GM21367 (cell line): ENCODE results near the gene RAB11FIP4.
A peak's percentile ranks its signal among the peaks of the same experiment; 100 is the strongest.

Experiments
- ATAC-seq: cut with Tn5 transposase; IDR thresholded peaks from one replicate; pipeline ENCODE4 v1.9.1; 2021; ENCODE audit not compliant: unreplicated experiment

RAB11FIP4 gene

DNA sequence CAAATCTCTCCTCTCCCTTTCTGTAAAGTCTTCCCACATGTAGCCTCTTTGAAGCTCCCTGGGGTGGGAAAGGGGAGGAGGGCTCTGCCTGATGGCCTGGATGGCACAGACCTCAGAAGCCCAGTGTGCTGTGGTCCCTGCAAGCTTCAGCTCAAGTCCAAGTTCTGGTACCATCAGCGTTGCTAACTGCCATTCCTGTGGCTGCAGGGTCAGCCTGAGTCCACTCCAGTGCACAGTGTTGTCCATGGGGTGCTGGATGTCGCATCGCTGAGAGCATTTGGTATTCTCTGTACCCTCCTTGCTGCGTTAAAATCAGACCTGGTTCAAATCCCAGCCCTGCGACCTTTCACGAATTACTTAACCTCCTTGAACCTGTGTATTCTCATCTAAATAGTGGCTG, 105.1 kb downstream of the RAB11FIP4 start:
- ATAC-seq, result no peak

DNA sequence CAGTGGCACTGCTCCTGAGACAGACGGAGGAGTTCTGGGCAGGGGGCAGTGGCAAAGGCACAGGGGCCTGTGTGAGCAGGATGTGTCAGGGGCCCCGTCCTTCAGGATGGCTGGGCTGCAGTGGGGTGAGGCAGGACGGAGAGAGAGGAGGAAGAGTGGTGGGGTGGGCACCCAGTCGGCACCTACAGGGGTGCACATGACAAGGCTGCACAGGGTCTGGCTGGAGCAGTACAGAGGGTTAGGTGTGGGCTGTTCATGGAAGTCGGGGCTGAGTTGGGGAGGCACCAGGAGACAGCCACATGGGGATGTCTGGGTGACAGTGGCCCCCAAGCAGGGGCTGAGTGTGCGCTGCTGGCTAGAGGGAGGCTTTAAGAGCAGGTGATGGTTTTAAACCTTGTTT, 106.0 kb downstream of the RAB11FIP4 start:
- ATAC-seq, result no peak

DNA sequence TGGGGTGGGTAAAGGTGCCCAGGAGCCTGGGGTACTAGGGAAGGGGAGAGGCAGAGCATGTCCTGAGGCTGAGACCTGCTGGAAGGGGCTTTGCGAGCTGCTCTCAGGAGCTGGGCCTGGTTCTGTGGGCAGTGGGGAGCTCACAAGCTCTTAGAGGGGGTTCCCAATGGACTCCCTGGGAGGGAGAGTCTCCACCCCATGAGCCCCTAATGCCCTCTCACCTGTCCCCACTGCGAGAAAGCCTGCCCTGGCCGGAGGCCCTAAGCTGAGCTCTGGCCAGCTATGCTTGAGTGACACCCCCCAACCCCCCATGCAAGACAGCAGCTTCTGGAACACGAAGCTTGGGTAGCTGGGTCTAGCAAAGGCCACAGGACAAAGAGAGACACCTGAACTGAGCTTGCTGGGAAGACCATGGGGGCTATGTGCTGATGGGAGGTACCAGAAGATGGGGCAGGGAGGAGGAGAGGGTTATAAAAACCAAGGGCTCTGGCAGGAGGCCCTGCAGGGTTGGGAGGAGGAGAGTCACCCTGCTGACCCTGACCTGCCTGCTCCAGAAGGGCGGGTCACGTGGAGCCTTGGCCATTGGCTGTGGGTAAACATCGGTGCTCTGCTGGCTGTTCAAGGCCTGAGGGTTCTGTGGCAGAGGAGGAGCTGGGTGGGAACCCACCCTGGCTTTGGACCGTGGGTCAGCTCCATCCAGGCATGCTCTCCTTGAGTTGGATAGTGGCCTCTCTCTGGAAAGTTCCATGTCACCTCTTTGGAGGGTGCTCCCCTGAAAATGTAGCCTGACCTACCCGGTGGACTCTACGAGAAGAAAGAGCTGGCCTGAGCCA, 106.7 kb downstream of the RAB11FIP4 start:
- no peak for ATAC-seq

DNA sequence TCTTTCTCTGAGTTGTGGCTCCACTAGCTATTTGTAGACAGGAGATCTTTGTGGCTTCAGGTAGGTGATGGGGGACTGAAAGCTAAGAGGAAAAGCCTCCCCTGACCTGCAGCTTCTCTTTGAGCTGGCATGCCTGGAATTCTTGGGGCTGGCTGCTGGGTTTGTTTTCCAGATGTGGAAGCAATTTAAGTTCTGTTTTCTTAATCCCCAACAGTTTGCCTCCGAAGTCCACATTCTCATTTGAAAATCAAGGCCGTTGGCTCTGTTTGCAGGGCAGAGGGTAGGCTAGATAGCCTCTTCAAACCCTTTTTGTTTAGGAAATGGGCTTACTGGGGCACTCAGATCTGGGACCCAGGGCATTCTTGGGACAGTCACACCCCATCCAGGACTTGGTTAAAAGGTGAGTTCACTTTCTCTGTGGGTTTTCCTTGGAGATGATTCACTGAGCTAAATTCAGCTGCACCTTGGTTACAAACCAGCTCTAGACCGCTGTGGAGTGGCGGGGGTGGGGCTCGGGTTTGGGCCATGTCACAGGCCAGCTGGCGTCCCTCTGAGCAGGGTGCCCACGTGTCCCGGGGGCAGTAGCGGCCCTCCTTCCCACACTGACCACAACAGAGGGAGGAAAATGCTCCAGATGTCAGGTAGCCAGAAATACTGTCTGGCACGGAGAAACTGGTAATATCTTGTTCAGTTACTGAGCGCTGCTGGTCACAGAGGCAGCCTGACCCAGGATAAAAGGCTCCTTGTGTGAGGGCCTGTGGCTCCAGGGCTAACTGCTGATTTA, 108.5 kb downstream of the RAB11FIP4 start:
- ATAC-seq, result no peak

DNA sequence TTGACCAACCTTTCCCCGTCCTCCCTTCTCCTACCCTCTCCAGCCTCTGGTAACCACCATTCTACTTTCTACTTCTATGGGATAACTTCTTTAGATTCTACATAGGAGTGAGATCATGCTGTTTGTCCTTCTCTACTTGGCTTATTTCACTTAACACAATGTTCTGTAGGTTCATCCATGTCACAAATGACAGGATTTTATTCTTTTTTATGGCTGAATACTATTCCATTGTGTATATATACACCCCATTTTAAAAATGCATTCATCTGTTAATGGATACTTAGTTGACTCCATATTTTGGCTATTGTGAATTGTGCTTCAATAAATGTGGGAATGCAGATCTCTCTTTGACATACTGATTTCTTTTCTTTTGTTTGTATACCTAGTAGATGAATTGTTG, 115.0 kb downstream of the RAB11FIP4 start:
- no peak for ATAC-seq

DNA sequence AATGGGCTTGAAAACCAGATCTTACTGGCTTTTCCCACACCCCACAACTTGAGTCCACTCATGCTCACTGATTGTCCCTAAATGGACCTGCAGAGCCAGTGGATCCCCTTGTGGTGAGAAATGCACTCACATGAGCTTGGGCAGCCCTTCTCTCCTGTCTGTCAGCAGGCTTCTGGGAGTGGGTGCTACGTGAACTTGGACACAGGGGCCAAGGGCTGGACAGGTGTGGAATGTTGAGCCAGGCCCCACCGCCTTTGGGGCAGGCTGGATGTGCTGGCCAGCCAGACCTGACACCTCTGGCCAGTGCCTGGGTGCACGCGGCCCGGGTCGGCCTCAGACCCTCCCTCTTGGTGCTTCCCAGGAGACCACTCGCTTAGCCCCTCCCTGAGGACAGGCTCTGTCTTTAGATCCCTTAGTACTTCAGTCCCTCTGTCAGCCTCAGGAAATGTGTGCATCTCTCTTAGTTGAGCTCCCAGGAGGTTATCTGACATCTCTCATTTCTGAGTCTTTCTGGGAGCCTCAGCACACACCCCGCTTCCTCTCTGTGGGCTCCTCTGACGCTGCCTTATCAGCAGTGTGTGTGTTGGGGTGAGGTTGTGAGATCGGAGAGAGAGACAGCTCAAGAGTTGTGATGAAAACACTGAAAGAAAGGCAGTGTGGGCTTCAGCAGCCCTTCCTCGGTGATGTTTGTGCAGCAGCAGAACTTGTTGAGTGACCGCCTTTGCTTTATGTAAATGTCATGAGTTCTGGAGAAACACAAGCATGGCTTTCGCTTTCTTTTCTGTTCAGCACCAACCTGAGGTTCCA, 117.0 kb downstream of the RAB11FIP4 start:
- ATAC-seq, result peak; percentile 75

DNA sequence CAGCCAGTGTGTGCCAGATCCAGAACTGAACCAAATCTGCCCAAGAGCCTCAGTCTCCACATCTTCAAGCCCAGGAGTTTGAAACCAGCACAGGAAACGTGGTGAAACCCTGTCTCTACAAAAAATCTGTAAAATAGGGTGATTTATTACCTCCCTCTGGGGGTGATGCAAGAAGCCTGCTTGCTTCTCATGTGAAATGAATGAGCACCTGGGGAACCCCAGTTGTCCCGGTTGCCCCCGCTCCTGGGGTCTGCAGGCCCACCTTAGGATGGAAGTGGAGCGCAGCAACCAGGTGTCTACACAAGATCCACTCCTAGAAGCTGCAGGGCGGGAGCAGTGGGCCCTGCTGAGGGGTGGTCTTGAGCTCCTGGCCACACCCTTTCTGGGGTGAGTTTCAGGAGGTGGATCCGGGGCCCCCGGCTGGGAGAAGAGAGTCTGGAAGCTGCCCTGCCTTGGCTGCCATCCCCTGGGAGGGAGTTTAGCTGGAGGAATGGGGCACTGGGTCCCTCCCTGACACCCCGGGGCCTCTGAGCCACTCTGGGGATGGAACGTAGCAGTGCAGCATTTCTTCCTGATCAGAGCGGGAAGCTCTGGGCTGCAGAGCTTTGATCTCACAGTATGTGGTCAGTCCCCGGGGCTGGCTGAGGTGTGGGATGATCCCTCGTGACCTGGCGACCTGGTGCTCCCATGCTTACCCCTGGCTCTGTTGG, 117.8 kb downstream of the RAB11FIP4 start:
- ATAC-seq, result peak; percentile 11

DNA sequence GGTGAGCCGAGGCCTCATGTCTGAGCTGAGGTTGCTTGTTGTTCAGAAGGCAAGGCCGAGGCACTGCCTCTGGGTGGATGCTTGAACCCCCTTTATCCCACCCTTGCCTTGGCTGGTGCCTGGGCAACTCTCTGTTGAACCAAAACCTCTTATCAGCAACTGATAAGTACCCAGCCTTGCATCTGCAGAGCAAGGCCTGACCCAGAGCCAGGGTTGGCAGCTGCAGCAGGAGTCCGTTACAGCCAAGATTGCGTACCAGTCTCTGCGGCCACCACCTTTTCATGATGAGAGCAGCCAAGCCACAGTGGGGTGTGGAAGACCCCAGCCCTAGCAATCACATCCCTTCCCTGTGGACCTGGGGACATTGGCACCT, 118.3 kb downstream of the RAB11FIP4 start:
- no peak for ATAC-seq

DNA sequence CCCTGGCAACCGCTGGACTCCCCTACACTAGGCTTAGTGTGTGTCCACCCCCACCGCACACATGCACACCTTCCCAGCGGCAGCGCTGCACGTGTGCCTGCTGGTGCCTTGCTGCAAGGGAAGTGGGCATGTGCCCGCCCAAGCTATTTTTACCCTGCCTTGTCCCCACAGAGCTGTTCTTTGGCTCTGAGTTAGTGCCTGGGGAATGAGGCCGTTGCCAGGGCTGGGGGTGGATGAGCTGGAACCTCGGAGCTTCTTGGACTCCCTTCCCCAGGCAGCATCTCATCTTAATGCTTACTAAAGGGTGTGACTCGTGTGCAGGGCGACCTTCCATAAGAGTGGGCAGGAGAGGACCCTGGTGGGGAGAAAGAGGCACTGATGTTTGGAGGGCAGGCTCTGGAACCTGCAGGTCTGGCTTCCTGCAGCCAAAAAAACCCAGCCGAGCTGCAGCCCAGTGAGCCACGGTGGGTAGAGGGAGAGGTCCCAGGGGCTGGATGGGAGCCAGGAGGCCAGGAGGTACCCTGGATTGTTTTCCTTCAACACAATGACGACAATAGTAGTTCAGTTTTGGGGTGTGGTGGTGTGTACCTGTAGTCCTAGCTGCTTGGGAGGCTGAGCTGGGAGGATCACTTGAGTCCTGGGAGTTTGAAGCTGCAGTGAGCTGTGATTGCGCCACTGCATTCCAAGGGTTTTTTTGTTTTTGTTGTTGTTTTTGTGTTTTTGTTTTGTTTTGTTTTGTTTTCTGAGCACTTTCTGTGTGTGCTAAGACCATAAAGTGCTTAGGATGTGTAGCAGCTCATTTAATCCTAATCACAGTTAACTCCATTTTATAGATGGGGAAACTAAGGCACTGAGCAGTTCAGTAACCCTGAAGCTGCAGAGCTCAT, 119.1 kb downstream of the RAB11FIP4 start:
- no peak for ATAC-seq

DNA sequence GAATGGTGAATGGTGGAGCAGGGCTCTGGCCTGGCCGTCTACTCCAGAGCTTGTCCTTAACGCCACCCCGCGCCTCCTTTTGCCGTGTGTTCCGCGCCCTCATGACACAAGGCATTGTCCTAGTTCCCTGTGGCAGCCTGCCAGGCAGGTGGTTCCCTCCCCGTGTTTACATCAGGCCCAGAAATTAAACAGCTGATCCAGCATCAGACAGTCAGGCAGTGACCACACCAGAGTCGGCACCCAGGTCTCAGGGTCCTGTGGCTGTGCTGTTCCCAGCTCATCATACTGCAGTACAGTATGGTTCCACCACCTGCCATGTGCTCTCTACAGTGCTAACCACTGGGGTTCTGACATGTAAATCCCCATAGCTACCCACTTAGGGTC, 119.7 kb downstream of the RAB11FIP4 start:
- no peak for ATAC-seq

DNA sequence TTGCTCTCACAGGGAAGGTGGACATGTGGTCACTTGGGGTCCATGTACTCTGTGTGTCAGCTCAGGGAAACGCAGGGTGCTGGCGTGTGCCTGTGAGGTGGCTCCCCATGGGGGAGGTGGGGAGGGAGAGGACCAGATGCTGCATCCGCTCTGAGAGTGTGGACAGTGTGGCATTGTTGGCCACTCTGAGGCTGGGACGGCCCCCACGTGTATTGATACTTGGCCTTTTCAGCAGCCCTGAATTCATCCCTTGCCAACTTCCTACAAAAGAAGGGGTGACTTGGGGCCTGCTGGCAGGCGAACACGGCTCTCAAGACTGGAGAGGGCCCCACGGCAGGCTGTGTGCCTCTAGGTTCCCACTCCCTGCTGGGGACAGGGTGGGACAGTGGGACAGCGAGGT, 120.1 kb downstream of the RAB11FIP4 start:
- ATAC-seq, result no peak

DNA sequence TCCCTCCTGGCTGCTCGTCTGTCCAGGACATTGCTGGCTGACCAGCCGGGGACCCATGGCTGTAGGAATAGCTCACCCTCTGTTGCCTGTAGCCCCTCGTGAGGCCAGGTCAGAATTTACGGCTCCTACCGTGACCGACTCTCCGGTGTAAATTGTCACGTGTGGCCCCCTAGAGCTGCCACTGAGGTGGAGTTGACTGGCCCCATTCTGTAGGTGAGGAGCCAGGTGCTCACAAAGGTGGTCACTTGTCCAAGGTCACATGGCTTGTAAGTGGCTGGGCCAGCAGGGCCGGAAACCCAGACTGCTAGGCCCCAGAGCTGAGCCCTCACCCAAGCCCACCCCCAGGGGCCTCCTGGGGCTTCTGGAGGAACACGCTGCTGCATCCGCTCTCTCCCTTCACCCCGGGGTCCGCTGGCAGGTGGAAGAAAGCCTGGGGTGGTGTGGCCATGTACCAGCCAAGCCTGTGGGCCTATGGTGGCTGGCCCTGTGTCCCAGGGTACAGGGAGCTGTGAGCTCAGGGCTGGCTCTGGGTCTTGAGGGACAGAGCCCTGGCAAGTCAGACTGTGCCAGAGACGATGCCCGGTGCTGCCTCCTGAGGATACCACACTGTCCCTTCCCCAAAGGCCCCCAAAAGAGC, 120.7 kb downstream of the RAB11FIP4 start:
- ATAC-seq, result no peak

DNA sequence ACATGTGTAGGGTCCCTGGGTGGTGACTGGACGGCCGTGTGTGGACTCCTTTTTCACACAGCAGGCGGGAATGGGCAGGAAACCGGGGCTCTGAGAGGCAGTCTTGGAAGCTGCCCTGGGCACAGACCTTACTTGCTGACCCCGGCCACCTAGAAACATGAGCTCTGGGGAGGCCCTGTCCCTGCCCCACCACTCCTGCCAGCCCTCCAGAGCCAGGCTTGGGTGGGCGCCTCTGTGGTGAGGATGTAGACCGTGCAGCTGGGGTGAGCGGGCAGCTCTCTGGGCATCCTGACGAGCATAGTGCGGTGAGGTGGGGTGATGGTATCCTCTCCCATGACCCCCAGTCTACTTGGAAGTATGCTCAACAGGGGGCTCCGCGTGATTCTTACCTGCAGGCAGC, 121.3 kb downstream of the RAB11FIP4 start:
- ATAC-seq, result no peak

DNA sequence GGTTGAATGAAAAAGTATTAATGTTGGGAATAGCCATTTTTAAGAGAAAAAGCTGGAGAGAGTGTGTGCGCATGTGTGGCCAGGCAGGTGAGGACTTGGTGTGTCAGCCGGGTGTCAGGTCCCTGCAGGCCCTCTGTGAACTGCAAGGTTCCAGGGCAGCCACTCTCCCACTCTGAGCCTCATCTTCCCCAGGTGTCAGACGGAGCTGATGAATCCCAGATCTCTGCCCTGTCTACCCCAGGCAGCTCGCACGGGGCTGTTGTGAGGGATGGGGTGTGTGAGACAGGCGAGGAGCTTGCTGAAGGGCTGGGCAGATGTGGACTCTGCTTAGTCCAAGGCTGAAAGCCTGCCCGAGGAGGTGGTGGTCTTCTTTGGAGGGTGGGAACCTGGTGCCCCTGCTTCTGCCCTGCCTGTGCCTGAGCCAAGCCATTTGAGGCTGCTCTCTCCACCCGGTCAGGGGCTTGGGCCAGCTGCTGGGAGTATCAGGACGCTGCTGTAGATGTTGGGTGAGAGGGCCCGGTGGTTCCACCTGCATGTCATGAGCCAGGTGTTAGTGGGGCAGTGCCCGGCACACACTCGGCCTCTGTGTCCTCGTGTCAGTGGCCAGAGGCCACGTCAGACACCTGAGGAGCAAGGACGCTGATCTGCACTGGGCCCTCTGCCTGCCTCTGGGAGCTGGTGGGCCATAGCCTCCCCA, 122.4 kb downstream of the RAB11FIP4 start:
- ATAC-seq, result no peak

DNA sequence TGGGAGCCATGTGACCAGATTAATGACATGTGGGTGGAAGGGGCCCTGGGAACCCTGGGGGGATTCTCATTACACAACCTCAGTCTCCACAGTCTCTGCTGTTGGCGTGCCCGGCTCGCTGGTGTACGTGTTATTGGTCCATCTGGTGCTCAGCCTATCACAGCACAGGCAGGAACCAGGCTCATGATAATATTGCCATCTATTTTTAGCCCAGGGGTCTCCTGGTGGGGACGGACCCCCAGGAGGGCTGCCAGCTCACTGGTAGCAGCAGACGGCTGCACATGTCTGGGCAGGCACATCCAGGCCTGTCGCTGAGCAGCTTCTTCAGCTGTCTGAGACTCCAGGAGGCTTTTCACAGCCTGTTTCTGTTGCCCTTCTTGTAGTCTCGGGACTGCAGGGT, 123.8 kb downstream of the RAB11FIP4 start:
- no peak for ATAC-seq

DNA sequence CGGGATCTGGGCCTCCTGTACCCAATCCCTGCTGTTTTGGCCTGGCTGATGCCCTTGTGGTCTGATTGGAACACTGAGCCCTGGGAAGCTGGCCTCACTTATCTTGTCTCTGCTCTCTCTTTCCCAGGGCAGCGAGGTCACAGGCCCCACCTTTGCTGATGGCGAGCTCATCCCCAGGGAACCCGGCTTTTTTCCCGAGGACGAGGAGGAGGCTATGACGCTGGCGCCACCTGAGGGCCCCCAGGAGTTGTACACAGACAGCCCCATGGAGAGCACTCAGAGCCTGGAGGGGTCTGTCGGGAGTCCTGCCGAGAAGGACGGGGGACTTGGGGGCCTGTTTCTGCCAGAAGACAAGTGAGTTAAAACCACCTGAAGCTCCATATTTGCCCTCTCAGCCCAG, 126.0 kb downstream of the RAB11FIP4 start:
- ATAC-seq, result no peak

DNA sequence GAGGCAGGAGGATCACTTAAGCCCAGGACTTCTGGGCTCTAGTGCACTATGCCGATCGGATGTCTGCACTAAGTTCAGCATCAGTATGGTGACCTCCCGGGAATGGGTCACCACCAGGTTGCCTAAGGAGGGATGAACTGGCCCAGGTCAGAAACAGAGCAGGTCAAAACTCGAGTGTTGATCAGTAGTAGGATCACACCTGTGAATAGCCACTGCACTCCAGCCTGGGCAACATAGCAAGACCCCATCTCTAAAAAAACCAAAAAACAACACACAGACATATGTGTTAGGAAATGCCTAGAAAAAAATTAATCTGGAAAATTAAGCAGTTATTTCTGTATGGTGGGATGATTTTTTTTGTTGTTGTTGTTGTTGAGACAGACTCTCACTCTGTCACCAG, 127.0 kb downstream of the RAB11FIP4 start:
- no peak for ATAC-seq

DNA sequence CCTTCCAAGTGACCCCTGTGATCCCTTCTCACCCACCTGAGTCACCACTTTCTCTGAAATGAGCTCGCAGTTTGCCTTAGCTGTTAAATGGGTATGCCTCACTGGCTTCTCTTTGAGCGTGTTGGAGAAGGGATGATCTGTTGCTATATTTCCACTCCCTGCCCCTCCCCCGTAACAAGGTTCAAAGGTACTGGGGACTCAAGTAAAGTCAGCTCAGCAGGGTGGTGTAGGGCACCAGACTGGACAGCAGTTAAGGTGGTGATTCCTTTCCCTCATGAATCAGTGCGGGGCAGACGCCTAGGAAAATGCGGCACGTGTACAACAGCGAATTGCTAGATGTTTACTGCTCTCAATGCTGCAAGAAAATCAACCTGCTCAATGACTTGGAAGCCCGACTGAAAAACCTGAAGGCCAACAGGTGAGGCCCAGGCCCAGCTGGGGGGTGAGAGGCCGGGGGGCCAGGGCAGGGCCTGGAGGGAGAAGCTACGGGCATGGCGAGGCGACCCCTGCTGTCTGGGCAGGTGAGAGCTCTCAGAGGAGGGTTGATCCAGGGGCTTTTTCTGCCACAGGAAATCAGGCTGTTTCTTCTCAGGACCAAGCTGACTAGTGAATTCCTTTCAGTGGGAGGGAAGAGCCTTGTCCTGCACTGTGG, 130.3 kb downstream of the RAB11FIP4 start:
- no peak for ATAC-seq
